ENCODE data around the gene KCNJ18.
"Not testable (repeated sequence)": the region's sequence is repeated elsewhere in the genome, so short reads cannot be mapped to it uniquely, and the experiment has no call there.

The KCNJ18 gene

DNA sequence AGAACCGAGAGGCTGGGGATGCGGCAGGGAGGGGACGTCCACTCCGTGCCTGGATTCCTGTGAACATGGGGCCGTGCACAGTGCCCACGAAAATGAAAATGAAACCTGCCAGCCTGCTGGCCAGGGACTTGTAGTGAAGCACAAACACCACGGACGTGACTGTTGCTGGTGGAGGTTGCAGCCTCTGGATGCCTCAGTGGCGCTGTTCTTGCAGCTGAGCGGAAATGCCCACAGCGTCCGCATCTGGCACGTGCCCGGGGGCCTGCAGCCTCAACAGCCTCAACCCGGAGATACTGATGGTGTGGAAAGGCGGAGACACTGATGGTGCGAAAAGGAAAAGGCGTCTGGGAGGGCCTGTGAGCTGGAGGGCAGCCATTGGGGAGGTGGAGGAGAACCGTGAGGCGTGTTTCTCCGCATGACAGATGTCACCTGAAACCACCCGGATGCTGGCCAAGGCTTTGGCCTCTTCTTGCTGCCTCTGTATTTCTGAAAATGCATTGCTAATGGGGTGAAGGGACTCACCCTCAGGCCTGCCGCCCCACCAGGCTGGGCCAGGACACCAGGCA is 44.8 kb downstream of the KCNJ18 start:
- not testable (repeated sequence) for DNase-seq

DNA sequence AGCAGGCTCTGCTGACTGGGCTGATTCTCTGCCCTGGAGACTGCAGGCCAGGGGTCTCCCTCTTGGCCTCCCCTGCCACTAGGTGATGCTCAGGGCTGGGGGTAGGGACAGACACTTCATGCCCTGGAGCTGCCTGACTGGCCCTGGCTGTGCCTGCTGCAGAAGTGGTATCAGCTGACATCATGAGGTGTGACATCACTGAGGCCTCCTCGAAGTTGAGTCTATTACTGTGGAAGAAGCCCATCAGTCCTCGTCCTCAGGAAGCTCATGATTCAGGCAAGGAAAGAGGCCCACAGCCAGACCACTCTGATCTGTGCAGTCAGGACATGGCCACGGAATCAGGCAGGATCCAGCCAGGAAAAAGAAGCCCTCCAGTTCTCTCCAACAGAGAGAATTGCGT is 45.9 kb downstream of the KCNJ18 start:
- not testable (repeated sequence) for DNase-seq

DNA sequence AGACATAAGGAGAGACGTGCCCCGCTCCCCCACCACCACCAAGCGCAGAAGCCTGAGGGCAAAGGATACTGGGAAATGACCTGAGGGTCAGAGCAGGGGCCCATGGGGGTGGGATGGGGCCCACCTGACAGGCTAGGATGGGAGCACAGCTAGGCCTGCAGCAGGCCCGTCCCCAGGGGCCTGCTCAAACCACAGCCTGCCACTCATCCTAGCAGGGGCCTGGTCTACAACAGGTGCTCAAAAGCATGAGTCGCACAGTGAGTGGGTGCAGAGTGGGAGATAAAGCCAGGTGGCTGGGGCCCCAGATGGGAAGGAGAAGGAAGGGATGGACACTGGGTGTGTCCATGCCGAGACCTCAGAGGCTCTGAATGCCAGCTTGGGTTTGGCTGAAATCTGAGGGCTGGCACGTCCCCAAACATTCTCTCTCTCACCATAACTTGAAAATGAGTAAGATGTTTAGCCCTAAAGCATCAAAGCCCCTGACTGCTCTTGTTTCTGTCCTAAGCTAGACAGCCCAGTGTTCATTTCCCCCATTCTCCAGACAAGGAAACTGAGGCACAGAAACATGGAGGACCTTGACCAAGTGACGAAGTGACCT is 46.7 kb downstream of the KCNJ18 start:
- not testable (repeated sequence) for DNase-seq

DNA sequence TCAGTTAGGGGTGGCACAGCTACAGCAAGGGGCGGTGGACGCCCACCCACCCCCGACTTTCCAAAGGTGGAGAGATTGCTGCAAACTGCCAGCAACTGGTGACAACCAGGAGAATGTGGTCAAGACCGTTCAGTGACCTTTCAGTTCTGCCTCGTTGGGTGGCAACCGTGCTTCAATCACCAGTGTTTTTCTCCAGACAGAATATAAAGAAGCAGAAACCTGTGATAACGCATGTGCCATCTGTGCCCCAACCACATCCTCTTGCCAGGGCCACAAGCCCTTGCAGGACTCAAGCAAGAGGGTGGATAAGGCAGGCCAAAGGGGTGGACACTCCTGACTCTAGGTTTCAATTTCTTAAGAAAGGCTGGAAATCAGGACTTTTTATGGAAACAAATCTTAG is 47.2 kb downstream of the KCNJ18 start:
- DNase-seq = not testable (repeated sequence)

DNA sequence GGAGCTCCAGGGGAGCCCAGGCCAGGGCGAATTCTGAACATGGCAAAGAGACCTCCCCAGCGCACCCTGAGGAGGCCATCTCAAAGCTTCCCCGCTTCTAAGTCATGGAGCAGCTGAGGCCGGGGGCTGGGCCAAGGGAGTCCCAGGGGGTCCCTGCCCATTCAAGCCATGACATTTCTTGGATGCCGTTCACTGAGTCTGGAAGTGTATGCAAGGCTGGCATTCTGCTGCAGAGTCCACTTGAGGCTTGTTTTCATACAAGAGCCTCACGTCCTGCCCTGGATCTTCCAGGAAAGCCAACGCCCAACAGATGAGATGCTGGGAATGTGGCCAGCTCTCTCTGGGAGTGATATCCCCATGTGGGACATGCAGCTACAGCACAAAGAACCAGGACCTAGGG is 48.5 kb downstream of the KCNJ18 start:
- not testable (repeated sequence) for DNase-seq

DNA sequence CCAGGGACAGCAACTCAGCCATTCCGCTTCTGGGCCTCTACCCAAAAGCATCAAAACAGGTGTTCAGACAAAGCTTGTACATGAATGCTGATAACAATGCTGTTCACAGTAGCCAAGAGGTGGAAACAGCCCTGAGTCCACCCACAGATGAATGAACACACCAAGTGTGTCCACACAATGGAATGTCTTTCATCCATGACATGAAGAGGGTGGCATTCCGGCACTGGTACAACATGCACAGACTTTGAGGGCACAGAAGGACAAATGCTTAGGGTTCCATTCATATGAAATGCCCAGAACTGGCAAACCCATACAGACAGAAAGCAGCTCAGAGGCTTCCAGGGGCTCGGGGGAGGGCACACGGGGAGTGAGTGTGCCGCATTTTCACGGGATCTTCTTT is 49.2 kb downstream of the KCNJ18 start:
- DNase-seq = not testable (repeated sequence)

DNA sequence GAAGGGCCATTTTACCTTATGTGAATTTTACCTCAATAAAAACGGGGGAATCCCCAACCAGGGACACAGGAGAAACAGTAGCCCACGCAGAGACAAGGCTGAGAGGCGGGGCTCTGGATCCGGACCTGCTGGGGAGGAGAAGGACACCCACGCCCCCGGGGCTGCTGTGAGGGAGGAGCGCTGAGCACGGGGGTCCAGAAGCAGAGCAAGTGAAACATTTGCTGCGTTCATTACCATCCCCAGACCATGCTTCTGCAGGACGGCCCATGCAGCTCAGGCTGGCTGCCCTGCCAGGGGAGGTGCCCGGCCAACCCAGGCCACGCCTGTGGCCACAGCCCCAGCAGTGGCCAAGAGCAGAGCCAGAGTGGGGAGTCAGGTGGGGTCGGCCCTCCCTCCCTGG is 50.0 kb downstream of the KCNJ18 start:
- no peak for DNase-seq

DNA sequence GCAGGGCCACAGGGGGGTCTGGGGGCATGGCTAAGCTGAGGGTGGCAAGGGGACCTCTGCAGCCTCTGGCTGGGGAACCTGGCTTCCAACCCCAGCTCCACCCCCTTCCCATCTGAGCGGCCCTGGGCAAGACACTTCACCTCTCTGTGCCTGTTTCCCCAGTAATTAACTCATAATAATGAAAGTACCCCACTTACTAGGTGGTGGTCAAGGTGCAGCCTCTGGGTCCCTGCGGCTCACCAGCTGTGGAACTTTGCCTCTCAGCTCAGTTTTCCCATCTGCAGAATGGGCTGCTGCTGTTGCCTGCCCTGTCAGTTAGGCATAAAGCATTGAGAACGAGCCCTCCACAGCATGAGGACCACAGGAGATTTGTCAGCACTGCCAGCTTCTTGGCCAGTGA is 51.8 kb downstream of the KCNJ18 start:
- not testable (repeated sequence) for DNase-seq

DNA sequence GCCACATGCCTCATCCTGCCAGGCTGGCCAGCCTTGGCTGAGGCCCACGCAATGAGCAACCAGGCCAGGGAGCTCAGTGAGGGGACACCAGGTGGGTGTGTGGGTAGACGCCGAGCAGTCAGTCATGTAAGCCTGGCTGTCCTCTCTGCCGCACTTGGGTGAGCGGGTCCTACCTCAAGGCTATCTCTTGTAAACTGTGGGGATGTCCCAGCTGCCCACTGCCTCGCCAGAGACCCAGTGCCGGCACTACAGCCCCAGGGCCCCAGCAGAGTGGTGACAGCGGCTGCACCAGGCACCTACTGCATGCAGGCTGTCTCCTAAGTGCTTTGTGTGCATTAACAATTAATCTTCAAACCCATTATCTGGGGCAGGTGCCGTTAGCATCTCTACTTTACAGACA is 52.3 kb downstream of the KCNJ18 start:
- DNase-seq = not testable (repeated sequence)

DNA sequence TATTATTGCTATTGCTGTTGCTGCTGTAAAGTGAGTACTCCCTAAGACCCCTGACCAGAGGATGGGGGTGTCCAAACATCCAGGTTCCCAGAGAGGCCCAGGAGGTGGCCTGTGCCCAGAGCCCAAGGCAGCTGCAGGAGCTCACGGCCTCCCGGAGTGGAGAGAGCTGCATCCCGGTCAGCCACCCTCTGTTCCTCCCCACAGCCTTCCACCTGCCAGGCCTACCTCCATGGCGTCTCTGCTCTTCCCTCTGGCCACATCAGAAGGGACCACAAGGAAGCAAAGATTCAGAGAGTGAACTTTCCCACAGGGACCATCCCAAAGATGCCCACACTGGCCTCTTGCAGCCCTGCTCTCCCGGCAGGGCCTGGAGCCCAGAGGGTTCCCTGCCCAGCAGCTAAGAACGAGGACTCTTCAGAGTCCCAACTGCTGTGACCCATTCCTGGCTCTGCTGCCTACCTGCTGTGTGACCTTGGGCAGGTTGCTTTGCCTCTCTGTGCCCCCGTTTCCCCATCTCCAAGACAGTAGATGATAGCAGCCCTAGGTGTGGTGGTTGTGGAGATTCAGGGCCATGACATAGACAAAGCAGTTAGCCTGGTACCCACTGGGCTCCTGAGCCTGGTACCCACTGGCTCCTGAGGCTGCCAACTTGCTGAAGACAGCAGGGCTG is 53.2 kb downstream of the KCNJ18 start:
- DNase-seq = not testable (repeated sequence)

DNA sequence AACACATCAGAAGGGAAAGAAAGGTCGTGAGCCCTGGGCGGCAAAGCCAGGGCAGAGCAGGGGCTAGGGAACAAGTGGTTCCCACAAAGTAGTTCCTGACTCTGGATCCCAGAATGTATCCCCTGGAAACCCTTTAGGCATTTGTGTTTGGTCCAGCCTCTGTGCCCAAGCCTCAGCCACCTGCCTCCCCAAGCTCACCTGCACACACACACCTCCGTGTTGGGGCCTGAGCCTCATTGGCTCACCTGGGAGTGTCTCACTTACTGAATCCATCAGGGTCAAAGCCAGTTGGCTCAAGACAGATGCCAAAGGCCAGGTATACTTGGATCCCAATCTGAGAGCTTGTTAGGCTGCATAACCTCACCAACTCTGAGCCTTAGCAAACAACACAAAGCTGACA is 54.1 kb downstream of the KCNJ18 start:
- not testable (repeated sequence) for DNase-seq

DNA sequence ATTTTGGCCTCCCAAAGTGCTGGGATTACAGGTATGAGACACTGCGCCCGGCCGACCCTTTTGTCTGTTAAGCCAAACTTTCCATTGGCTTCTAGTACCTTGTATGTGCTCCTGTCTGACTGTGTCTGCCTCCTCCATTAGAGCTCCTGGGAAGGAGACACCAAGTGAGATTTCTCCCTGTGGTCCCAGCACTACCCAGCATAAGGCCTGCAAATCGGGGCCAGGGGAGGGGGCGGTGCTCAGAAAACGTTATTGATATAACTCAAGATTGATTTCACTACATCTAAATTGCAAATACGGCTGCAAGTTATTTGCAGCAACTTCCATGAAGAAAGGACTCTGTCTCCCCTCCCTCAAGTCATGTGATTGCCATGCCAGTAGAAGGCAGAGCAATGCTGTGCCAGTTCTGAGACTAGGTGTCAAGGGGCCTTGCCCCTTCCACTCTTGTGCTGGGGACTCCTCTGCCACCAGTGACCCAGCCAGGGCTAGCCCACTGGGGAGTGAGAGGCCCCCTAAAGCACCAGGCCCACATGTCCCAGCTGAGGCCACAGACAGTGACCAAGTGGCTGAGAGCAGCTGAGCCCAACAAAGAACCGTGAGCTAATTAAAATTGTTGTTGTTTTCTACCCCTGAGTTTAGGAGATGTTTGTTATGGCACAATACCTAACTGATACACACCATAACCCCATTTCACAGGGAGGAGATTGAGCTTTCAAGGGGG is 55.0 kb downstream of the KCNJ18 start:
- DNase-seq = not testable (repeated sequence)

DNA sequence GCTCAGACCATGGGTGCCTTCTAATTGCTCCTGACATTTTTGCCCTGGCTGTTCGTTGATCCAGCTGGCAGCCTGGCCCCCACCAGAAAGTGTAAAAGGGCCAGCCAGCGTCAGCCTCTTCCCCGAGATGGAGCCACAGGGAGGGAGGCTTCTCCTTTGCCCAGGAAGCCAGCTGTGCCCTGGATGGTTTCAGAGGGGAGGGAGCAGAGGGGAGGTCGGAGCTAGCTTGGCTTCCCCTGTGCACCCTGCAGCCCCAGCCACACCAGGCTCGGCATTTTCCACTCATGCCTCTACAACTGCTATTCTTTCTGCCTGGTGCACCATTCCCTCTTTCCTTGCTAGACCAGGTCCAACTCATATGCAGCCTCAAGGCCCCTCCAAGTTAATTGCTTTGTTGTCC is 56.4 kb downstream of the KCNJ18 start:
- DNase-seq = not testable (repeated sequence)

DNA sequence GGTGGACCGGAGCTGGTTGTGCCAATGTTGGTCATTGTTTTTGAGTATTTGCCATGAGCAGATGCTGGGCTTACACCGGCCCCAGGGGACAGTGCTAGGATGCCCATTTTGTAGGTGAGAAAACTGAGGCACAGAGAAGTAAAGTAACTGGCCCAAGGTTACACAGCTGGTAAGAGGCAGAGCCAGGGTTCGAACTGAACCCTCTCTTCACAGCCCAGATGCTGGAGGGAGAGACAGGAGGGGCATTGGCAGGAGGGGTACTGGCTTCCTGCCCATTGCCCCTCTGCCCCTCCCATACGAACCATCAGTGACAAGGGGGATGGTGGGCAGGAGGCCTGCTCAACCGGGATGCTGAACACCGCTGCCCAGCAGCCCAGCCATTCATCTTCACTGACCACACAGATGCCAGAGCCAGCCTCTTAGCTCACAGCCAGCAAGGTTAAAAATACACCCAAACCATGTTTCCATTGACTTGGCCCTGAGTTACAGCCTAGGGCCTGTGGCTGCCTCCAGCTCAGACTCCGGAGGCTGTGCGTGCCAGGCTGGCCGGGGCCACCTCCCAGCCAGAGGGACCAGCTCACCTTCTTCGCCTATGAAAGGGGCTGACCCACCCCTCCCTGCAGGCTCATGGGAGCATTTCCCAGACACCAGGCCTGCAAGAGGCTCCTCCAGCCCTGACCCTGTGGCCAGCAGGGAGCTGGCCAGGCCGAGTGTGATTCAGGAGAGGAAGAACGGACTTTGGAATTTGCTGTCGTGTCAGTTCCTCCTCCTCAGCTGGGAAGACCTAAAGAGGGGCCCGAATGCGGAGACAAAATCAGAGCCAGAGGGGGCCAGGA is 57.6 kb downstream of the KCNJ18 start:
- DNase-seq = not testable (repeated sequence)

DNA sequence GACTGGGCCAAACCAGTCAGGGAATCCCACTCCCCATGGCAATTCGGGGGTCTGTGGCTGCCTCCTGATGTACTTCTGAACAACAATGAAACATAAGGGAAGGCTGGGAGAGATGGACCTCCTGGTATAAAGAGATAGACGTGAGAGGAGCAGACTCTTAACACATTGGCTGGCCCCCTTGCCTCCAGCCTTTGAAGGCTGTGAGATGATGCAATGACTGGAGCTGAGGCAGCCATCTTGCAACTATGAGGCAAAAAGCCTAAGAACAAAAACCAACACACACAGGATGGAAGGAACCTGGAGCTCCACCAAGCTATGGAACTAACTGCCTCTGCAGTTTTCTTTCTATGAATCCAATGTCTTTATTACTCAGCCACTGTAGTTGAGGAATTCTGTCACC is 58.8 kb downstream of the KCNJ18 start:
- not testable (repeated sequence) for DNase-seq
